DMS114 treated with DMSO at 0.1 percent for 48 hours (cell line): ENCODE results near the gene PPP1R27.

ENCODE experiments used
- DNase-seq: peaks from one replicate; lab custom pipeline; 2025; ENCODE audit not compliant: unreplicated experiment; lab: John Stamatoyannopoulos, UW

Gene PPP1R27

DNA sequence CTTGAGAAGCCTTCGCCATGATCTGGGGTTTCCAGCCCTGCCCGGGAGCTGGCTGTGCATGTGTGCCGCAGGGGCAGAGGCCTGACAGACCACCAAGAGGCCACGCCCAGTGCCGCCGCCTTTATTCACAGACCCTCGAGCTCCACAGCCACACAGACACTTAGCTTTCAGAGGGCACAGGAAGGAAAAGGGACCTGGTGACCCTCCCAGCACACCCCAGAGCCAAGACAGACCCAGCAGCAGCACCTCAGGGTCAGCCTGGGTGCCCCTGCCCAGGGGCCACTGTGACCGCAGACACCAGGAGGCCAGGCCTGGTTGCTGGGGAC, 12.6 kb downstream of the PPP1R27 start:
- DNase-seq, result no peak

DNA sequence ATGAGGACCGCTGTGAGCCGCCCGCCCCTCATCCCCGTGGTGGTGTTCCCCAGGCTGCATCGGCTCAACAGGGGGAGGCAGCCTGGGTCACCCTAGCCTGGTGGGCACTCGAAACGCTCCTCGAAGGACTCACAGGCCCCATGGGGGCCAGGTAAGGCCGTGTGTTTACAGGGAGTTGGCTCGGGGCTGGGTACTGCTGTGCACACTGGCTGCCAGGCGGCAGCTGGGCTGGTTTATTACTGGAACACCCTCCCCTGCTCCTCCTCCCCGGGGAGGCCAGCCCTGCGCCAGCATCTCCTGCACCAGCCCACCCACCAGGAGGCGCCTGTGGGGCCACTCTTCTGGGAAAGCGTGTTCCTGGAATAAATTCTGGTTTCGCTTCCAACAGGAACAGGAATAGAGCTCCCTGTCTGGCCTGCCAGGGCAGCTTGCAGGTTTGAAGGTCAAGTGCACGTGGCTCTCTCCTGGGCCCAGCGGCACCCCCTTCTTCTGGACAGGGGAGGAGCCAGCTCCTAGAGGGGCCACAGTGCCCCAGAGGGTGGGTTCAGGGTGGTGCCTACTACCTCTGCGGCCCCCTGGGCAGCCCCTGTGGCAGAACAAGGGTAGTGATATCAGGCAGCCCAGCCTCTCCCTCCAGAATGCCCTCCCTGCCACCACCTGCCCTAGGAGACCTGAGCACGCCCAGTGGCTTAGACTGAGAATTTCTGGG, 13.1 kb downstream of the PPP1R27 start:
- DNase-seq, result no peak

DNA sequence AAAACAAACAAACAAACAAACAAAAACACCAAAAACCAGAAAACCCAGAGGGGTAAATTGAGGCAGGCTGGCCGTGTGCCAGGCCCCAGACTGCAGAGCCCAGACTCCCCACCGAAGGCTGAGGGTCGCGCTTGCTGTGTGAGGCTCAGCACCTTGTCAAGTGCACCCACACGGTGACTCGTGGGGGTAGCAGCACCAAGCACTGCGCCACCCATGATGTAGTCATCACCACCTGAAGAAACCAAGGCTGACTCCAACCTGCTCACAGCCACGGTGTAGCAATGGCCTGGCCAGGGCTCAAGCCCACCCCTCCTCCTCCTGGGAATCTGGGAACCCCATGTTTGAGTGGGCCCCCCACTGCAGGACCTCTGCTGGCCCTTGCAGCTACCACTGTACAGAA, 13.7 kb downstream of the PPP1R27 start:
- DNase-seq, result no peak

DNA sequence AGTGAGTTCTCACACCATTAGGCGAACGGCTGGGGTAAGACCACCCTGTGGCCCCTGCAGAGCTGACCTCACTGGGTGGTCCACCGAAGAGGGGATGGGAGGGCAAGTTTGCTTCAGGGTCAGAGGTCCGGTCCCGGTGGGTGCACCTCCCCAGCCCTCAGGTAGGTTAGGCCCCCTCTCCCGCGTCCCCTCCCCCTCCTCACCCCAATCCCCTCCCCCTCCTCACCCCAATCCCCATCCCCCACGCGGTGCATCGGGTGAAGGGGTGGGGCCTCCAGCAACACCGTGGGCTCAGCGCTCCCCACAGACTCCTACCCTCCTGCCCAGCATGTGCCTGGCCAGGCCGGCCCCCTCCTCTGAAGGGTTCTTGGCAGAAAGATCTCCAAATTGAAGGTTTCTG, 15.1 kb downstream of the PPP1R27 start:
- DNase-seq, result no peak

DNA sequence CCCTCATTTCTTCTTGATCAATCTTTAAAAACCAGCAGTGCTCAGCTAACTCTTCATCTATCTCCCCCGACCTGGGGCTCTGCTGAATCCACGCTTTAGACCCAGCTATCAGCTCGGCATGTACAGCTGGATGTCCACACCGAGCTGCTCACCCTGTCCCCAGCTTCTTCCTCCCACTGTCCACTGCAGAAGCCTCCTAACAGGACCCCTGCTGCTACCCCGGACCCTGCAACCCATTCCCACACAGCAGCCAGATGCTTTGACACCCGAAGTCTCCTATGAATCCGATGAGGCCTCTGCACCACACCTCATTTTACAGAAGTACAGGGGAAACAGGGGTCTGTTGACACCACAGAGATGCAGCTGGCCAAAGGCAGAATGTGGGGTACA, 17.1 kb downstream of the PPP1R27 start:
- DNase-seq, result no peak

DNA sequence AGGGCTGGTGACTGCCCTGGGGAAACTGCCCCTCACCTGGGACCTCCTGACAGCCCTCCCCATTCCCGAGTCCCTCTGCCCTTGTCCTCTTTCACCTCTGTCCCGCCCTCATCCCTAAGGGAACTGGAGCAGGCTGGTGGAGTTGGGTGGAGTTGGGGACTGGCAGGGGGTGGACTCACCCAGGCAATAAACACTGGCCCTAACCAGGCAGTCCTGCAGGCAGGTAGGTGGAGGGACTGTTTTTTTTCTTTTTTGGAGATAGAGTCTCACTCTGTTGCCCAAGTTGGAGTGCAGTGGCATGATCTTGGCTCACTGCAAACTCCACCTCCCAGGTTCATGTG, 19.2 kb downstream of the PPP1R27 start:
- DNase-seq, result no peak

DNA sequence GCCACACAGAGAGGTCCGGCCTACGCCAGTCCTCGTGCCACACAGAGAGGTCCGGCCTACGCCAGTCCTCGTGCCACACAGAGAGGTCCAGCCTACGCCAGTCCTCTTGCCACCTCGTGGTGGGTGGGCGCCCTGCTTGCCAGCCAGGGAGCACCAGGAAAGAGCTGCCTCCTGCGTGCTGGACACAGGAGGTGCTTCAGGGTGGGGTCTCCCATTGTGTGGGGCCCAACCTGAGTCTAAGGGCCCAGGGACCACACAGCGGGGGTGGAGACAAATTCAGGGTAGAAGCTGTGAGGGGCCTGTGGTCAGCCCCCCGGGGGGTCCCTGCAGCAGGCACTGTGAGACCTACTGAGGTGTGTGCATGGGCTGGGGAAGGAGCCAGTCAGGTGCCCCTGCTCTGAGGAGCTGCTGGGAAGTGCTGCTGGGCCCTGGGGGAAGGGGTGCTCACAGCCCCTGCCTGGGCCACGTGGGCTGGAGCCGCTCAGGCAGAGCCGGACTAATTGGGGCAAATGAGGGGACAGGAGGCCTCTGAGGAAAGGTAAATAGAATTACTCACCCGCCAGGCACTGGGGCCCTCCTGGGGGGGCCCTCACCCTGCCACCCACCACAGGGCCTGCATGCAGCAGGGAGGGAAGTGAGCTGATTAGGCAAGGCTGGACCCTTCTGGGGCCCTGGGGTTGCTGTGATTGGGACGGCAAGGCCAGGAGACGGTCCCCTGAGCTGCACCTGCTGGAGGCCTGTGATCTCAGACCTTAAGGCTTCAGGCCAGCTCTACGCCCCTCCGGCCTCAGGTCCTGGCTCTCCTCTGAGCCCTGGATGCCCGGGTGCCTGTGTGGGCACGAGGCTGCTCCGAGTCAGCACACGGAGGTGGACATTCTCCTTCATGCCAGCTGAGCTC, 19.9 kb downstream of the PPP1R27 start:
- DNase-seq, result no peak

DNA sequence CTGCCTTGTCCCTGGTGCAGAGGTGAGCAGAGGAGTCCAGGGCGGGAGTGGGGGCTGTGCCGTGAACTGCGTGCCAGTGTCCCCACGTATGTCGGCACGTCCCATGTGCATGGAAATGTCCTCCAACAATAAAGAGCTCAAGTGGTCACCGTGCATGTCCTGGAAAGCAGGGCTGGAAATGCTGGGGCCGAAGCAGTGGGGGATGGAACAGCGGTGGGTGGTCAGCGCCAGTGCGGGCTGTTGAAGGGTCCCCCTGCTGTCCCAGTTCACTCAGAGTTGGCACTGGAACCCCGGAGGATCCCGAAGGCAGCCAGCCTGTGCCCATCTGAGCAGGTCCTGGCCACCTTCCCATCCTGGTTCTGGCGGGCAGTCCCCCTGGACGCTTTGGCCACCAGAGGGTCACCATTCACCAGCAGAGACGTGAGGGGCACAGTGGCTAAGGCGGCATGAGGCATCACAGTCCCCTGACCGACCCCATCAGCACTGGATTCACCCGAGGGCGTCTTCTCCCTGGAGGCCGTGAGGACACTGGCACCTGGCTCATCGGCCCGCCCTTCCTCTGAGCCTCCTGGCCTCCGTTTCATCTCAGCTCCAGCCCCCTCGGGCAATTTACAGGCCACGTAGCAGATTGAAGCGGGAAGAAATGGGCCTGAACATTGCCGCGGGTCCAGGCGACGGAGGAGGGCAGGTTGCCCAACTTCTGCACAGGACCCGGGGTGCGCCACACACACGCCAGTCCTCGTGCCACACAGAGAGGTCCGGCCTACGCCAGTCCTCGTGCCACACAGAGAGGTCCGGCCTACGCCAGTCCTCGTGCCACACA, 20.8 kb downstream of the PPP1R27 start:
- no peak for DNase-seq

DNA sequence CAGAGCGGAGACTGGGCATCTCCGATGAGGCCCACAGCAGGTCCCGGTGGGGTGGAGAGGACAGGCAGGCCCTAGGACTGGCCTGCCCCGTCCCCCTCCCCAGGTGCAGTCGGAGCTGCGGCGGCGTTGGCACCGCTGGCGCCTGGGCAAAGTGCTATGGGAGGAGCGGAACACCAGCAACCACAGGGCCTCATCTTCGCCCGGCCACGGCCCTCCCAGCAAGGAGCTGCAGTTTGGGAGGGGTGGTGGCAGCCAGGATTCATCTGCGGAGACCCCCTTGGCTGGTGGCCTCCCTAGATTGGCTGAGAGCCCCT, 21.5 kb downstream of the PPP1R27 start:
- DNase-seq, result no peak

DNA sequence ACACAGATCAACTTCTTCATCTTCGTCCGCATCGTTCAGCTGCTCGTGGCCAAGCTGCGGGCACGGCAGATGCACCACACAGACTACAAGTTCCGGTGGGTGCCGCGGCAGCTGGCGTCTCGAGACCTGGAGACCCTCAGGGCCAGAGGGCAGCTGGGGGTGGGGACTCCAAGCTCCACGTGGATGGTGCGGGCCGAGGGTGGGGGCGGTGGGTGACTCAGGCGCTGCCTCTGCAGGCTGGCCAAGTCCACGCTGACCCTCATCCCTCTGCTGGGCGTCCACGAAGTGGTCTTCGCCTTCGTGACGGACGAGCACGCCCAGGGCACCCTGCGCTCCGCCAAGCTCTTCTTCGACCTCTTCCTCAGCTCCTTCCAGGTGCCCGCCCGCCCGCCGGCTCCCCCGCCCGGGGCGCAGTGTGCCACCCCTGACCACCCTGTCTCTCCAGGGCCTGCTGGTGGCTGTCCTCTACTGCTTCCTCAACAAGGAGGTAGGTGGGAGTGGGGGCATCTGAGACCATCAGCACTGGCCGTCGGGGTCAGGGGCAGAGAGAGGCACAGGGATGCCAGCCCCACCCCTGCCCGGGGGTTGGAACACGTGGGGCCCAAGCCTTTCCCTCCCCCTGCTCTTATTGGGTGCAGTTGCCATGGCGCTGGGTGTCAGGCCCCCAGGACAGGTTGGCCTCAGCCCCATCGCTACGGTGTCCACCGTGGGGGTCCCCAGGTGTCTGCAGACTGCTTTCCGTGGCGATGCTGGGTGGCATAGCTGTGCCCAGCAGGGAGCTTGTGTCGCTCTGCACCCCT, 22.1 kb downstream of the PPP1R27 start:
- no peak for DNase-seq

DNA sequence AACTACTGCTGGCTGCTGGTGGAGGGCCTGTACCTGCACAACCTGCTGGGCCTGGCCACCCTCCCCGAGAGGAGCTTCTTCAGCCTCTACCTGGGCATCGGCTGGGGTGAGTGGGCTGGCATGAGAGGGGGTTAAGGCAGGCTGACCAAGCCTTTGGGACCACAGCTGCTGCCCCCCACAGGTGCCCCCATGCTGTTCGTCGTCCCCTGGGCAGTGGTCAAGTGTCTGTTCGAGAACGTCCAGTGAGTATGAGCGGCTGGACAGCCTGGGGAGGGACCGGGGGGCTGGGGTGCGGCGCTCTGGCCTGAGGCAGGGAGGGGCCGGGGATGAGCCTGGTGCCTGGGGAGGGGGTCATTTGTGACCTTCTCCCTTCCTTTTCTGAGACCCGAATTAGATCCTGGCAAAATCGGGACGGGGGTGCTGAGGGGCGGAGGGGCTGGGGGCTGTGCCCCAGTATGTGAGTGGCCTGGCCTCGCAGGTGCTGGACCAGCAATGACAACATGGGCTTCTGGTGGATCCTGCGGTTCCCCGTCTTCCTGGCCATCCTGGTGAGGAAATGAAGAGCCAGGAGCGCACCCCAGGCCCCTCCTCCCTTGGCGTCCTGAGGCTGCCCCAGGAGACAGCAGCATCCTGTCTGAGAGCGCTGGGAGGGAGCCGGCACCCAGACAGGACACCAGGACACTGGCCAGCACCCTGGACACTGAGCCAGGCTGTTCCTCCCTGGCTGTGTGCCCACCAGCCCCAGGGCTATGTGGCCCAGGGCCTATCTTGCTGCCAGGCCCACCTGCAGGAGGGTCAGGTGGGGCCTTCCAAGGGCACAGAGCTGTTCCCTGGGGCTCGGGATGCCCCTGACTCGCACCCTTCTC, 22.9 kb downstream of the PPP1R27 start:
- no peak for DNase-seq

DNA sequence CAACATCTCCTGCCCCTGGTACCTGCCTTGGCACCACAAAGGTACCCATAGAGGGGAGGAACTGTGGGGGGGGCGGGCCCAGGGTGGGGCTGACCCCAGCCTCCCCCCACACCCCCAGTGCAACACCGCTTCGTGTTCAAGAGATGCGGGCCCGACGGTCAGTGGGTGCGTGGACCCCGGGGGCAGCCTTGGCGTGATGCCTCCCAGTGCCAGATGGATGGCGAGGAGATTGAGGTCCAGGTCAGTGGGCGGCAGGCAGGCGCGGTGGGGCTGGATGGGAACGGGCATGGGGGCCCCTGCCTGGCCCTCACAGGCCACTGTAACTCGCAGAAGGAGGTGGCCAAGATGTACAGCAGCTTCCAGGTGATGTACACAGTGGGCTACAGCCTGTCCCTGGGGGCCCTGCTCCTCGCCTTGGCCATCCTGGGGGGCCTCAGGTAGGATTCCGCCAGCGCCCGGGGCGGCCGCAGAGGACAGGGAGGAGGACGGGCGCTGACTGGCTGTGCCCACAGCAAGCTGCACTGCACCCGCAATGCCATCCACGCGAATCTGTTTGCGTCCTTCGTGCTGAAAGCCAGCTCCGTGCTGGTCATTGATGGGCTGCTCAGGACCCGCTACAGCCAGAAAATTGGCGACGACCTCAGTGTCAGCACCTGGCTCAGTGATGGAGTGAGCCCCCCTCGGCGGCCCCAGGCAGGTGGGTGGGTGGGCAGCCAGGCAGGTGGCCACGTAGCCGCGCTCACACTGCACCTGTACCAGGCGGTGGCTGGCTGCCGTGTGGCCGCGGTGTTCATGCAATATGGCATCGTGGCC, 23.8 kb downstream of the PPP1R27 start:
- DNase-seq, result no peak

DNA sequence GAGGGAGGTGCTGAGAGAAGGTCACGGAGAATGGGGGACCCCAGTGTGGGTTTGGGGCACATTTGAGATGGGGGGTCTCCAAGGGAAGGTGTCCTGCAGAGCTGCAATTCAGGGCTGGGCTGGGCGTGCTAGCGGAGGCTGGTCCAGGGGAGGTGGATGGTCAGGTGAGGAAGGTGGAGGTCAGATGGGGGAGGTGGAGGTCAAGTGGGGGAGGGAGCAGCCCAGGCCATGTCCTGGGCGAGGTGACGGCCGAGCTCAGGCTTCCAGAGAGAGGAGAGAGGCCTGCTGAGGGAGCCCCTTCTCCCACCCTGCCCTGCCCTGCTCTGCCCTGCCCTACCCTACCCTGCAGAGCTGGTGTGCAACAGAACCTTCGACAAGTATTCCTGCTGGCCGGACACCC, 24.4 kb downstream of the PPP1R27 start:
- no peak for DNase-seq

DNA sequence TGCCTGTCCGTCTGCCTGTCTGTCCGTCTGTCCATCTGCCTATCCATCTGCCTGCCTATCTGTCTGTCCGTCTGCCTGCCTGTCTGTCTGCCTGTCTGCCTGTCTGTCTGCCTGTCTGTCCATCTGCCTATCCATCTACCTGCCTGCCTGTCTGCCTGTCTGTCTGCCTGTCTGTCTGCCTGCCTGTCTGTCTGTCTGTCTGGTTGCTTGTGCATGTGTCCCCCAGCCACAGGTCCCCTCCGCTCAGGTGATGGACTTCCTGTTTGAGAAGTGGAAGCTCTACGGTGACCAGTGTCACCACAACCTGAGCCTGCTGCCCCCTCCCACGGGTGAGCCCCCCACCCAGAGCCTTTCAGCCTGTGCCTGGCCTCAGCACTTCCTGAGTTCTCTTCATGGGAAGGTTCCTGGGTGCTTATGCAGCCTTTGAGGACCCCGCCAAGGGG, 25.3 kb downstream of the PPP1R27 start:
- DNase-seq, result no peak

DNA sequence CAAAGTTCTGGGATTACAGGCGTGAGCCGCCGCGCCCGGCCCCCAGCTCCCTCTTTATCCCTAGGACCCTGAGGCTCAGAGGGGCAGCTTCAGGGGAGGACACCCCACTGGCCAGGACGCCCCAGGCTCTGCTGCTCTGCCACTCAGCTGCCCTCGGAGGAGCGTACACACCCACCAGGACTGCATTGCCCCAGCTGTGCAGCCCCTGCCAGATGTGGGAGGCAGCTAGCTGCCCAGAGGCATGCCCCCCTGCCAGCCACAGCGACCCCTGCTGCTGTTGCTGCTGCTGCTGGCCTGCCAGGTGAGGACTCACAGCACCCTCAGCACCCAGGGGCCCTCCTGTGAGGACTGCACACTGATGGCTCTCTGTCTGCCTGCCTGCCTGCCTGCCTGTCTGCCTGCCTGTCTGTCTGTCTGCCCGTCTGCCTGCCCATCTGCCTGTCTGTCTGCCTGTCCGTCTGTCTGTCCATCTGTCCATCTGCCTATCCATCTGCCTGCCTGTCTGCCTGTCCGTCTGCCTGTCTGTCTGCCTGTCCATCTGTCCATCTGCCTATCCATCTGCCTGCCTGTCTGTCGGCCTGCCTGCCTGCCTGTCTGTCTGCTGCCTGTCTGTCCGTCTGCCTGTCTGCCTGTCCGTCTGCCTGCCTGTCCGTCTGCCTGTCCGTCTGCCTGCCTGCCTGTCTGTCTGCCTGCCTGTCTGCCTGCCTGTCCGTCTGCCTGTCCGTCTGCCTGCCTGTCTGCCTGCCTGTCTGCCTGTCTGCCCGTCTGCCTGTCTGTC, 25.9 kb downstream of the PPP1R27 start:
- DNase-seq, result no peak

DNA sequence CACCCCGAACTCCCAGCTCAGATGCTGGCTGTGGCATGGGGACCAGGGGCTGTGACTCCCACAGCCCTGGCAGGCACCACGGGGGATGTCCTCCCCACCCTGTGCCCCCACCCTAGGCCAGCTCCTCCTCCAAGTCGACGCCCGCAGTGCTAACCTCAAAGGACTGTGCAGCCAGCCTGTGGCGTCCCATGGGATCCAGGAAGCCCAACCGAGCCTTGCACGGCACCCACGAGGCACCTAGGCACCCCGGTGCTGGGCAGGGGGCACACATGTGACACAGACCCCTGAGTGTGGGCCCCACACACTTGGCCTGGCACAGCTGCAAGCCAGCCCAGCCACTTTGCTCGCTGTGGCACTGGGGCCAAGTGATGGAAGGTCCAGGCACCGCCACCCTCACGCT, 27.0 kb downstream of the PPP1R27 start:
- no peak for DNase-seq

DNA sequence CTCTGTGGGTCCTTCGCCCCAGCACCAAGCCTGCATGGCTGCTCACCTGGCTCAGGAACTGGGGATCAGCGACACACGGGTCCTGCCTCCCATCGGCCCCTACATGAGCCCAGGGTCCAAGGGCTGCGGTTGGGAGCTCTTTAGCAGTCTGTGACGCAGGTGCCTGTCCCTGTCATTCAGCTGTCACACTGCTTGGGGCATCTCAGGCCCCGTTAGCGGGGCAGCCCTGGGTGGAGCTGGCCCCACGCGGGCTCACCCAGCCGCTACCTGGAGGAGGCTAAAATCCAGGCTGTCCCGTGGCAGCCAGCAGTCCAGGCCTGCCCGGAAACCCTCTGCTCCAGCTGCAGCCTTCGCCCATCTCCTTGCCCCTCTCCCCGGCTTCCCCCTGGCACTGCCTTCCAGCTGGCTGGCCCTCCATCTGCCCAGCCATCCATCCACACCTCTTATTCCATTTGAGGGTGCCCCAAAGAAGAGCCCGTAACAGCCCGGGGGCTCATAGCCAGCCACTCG, 27.6 kb downstream of the PPP1R27 start:
- no peak for DNase-seq

DNA sequence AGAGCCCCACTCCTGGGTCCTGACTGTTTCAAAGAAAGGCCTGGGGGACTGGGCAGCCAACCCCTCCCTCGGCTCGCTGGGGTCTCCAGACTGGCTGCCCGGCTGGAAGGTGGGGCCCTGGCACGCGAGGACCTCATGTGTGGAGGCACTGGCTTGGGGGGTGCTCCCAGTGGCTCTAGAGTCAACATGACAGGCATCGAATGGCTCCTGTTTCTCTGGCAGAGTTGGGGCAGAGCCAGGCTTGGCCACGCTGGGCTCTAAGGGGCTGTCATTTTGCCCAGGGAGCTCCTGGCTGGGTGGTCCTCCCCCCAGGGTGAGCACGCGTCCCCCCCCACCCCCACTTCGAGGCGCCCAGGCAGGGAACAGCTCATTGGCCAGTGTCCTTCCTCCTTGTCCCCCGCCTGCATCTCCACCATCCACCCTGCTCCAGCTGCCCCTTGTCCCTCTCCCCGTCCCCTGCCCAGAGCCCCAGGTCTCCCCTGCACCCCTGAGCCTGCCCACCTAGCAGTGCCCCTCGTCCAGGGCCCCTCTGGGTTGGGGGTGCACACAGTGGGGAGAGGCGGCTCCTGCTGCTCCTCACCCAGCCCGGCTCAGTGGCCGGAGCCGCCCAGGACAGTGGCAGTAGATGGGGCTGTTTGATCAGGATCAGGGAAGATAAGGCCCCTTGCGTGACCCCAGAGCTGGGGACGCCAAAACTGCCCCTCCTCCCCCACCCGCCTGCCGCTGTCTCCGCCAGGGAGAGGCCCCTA, 28.2 kb downstream of the PPP1R27 start:
- no peak for DNase-seq
